Panc1 (cell line): ENCODE data around the gene CCDC18. TPM values are rescaled to one million over a fixed set of nuclear protein-coding genes. Genes with fewer than 3 reads are reported as not detected.
"Not testable (repeated sequence)": the region's sequence is repeated elsewhere in the genome, so short reads cannot be mapped to it uniquely, and the experiment has no call there.

ENCODE experiments used
- ATAC-seq: fragments of 200-7000 bp; cut with Tn5 transposase; 2 replicates; pipeline ENCODE4 v1.9.1; 2020; ENCODE audit warnings: mild to moderate bottlenecking, moderate library complexity
- BruUV-seq: library from RNA; stranded (reverse); fragments of 400-500 nt; replicated peaks from 2 replicates; lab custom pipeline; 2021; lab: Mats Ljungman, UMichigan
- CTCF ChIA-PET: fragments of 300-600 bp; sonication (Branson Sonifier 250); formaldehyde crosslinking; loops from one replicate; lab custom pipeline; 2022; ENCODE audit warnings: antibody characterized with exemption; lab: Charles Lee
- POLR2A ChIA-PET: fragments of 300-600 bp; sonication (Branson Sonifier 250); formaldehyde crosslinking; loops from one replicate; lab custom pipeline; 2022; ENCODE audit warnings: antibody characterized with exemption; lab: Charles Lee
- DNase-seq: peaks from one replicate; pipeline ENCODE4 v3.0.0-alpha.2; 2010; ENCODE audit warnings: low read depth, low spot score
- H3K27ac ChIP-seq: 2 replicates; pipeline ENCODE4 v1.5.1; 2011; ENCODE audit warnings: mild to moderate bottlenecking, low read length, inconsistent platforms
- H3K27me3 ChIP-seq: fragments of 200-500 bp; sonication (Bioruptor generic); 2 replicates; pipeline ENCODE4 v1.6.0; 2014; ENCODE audit warnings: low read length, inconsistent platforms; ENCODE audit not compliant: control insufficient read depth, insufficient read depth
- H3K36me3 ChIP-seq: fragments of 200-500 bp; sonication (Bioruptor generic); 2 replicates; pipeline ENCODE4 v1.5.1; 2014; ENCODE audit warnings: inconsistent platforms, mild to moderate bottlenecking, low read length, moderate library complexity; ENCODE audit not compliant: control insufficient read depth, insufficient read depth
- H3K4me1 ChIP-seq: 2 replicates; pipeline ENCODE4 v1.5.1; 2011; ENCODE audit warnings: inconsistent platforms, mild to moderate bottlenecking, low read length, moderate library complexity; ENCODE audit not compliant: control insufficient read depth, insufficient read depth
- H3K4me3 ChIP-seq, 2 experiments: 2 replicates each; pipeline ENCODE4 v1.5.1; 2011 to 2012; ENCODE audit warnings: low read depth in 2 of 2, low read length in 2 of 2, mild to moderate bottlenecking in 2 of 2, inconsistent platforms in 1 of 2, moderate library complexity in 1 of 2
- H3K9me3 ChIP-seq: fragments of 200-500 bp; sonication (Bioruptor generic); 2 replicates; pipeline ENCODE4 v1.5.1; 2014; ENCODE audit warnings: low read depth, mild to moderate bottlenecking, inconsistent platforms, low read length, moderate library complexity; ENCODE audit not compliant: control insufficient read depth, insufficient read depth
- POLR2AphosphoS5 ChIP-seq: IDR thresholded peaks from 2 replicates; pipeline ENCODE4 v1.6.1; 2012; ENCODE audit warnings: mild to moderate bottlenecking, low read depth, low read length, moderate library complexity
- SIN3A ChIP-seq: IDR thresholded peaks from 2 replicates; pipeline ENCODE4 v1.6.1; 2012; ENCODE audit warnings: low read depth, mild to moderate bottlenecking, low read length, moderate library complexity, borderline replicate concordance; ENCODE audit not compliant: insufficient read depth
- TCF7L2 ChIP-seq: IDR thresholded peaks from 2 replicates; pipeline ENCODE4 v1.6.1; 2011; ENCODE audit warnings: mild to moderate bottlenecking, low read depth, low read length, inconsistent platforms
- in situ Hi-C: cut with HindIII; loops from 2 replicates; pipeline ENCODE4 v1.10.0; 2016; ENCODE audit warnings: low sequenced_read_pairs, low pct_unique_long_range_greater_than_20kb
- intact Hi-C: fragments of 100-400 bp; cut with micrococcal nuclease; formaldehyde crosslinking; loops from one replicate; pipeline ENCODE4 v1.10.0; 2022; ENCODE audit not compliant: unreplicated experiment
- total RNA-seq: library from RNA; stranded (reverse); gene quantifications from one replicate; pipeline ENCODE4 v1.2.1, GENCODE V29; 2021; ENCODE audit not compliant: unreplicated experiment
- TF ChIP-seq, protein P1 (sequence below): fragments of 450-650 bp; IDR thresholded peaks from 2 replicates; pipeline ENCODE4 v1.5.1; 2017; ENCODE audit warnings: mild to moderate bottlenecking
- TF ChIP-seq, protein P2 (sequence below), 2 experiments: IDR thresholded peaks; 2 replicates each; pipeline ENCODE4 v1.6.1; 2011 to 2012; ENCODE audit warnings: low read depth in 2 of 2, control low read depth in 1 of 2, low read length in 1 of 2, mild to moderate bottlenecking in 1 of 2, moderate library complexity in 1 of 2; ENCODE audit not compliant: insufficient read depth in 1 of 2

The CCDC18 gene
- total RNA-seq, 1 experiment from 2014 or later, result 11.6 TPM

DNA sequence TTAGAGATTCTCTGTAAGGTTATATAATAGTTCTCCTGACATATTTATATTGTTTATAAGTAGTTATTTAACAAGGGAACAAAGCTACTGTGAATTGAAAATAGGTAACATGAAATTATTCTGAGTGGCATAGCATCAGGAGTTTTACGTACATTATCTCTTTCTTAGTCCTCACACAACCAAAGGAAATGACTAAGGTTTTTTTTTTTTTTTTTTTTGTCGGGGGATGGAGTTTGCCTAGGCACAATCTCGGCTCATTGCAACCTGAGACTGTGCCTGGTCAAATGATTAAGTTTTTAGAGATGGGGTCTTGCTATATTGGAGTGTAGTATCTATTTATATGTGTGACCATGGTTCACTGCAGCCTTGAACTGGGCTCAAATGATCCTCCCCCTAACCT, 25.2 kb upstream of the CCDC18 start:
- ChIA-PET POLR2A (no interaction called here), CTCF (no interaction called here)
- DNase-seq, result no peak
- H3K27ac ChIP-seq, result no peak overlapping the region
- intact Hi-C loops, result no loop called here
- no peaks in the 10 kb centered on the region for H3K27me3 ChIP-seq
- TF ChIP-seq, protein P1, sequence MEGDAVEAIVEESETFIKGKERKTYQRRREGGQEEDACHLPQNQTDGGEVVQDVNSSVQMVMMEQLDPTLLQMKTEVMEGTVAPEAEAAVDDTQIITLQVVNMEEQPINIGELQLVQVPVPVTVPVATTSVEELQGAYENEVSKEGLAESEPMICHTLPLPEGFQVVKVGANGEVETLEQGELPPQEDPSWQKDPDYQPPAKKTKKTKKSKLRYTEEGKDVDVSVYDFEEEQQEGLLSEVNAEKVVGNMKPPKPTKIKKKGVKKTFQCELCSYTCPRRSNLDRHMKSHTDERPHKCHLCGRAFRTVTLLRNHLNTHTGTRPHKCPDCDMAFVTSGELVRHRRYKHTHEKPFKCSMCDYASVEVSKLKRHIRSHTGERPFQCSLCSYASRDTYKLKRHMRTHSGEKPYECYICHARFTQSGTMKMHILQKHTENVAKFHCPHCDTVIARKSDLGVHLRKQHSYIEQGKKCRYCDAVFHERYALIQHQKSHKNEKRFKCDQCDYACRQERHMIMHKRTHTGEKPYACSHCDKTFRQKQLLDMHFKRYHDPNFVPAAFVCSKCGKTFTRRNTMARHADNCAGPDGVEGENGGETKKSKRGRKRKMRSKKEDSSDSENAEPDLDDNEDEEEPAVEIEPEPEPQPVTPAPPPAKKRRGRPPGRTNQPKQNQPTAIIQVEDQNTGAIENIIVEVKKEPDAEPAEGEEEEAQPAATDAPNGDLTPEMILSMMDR, result no peak
- TF ChIP-seq, protein P2, sequence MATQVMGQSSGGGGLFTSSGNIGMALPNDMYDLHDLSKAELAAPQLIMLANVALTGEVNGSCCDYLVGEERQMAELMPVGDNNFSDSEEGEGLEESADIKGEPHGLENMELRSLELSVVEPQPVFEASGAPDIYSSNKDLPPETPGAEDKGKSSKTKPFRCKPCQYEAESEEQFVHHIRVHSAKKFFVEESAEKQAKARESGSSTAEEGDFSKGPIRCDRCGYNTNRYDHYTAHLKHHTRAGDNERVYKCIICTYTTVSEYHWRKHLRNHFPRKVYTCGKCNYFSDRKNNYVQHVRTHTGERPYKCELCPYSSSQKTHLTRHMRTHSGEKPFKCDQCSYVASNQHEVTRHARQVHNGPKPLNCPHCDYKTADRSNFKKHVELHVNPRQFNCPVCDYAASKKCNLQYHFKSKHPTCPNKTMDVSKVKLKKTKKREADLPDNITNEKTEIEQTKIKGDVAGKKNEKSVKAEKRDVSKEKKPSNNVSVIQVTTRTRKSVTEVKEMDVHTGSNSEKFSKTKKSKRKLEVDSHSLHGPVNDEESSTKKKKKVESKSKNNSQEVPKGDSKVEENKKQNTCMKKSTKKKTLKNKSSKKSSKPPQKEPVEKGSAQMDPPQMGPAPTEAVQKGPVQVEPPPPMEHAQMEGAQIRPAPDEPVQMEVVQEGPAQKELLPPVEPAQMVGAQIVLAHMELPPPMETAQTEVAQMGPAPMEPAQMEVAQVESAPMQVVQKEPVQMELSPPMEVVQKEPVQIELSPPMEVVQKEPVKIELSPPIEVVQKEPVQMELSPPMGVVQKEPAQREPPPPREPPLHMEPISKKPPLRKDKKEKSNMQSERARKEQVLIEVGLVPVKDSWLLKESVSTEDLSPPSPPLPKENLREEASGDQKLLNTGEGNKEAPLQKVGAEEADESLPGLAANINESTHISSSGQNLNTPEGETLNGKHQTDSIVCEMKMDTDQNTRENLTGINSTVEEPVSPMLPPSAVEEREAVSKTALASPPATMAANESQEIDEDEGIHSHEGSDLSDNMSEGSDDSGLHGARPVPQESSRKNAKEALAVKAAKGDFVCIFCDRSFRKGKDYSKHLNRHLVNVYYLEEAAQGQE (IDR thresholded peaks at IDR 0.05; ENCODE audit: insufficient read depth in 1 of 2, low read depth in 2 of 2, low read length in 1 of 2), result no peak
- TF ChIP-seq SIN3A (no peak), POLR2AphosphoS5 (no peak), TCF7L2 (no peak)
- no TSS peak for BruUV-seq
- H3K4me1 ChIP-seq, result no peaks in the 10 kb centered on the region
- H3K4me3 ChIP-seq, result no peak overlapping the region
- no peak for ATAC-seq
- no peaks in the 10 kb centered on the region for H3K9me3 ChIP-seq
- in situ Hi-C loops, result no loop called here
- H3K36me3 ChIP-seq, result peaks cover 20% of the 10 kb centered on the region

DNA sequence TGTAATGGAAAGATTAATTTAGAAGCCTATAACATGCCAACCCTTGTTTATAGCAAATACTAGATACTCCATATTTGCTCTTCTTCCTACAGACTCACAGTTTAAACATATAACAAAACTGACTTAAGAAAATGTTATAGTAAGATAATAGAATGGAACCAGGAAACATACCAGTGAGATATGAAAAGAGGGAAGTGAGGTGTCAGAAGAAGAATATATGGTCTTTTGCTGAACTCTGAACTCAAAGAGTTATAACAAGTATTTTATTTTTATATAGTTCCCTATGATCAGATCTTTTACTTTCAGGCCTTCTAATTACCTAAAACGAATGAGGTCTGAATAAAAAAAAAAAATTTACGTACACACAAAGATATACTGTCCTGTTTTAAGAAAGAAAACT, 21.2 kb upstream of the CCDC18 start:
- ChIA-PET POLR2A (no interaction called here), CTCF (no interaction called here)
- in situ Hi-C loops (no loop called here), intact Hi-C loops (no loop called here)
- TF ChIP-seq, protein P2 (IDR thresholded peaks at IDR 0.05; ENCODE audit: insufficient read depth in 1 of 2, low read depth in 2 of 2, low read length in 1 of 2), result no peak
- TF ChIP-seq POLR2AphosphoS5, result no peak
- TF ChIP-seq, protein P1, result no peak
- TF ChIP-seq TCF7L2, result no peak
- no peak for TF ChIP-seq SIN3A
- Histone ChIP-seq H3K4me1 (no peaks in the 10 kb centered on the region), H3K27me3 (no peaks in the 10 kb centered on the region), H3K4me3 (no peak overlapping the region), H3K27ac (no peak overlapping the region), H3K36me3 (peaks cover 10% of the 10 kb centered on the region), H3K9me3 (no peaks in the 10 kb centered on the region)
- no peak for DNase-seq
- ATAC-seq, result no peak
- no TSS peak for BruUV-seq

DNA sequence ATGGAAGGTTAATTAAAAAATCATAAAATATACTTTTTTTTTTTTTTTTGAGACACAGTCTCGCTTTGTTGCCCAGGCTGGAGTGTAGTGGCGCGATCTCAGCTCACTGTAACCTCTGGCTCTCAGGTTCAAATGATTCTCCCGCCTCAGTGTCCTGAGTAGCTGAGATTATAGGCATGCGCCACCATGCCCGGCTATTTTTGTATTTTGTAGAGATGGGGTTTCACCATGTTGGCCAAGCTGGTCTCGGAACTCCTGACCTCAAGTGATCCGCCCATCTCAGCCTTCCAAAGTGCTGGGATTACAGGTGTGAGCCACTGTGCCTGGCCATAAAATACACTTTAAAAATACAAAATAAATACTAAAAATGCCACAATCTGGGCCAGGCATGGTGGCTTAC, 17.2 kb upstream of the CCDC18 start:
- ATAC-seq, H3K27me3 ChIP-seq, POLR2A ChIA-PET, in situ Hi-C loops, H3K9me3 ChIP-seq, H3K27ac ChIP-seq, BruUV-seq, H3K4me1 ChIP-seq, intact Hi-C loops, H3K4me3 ChIP-seq, CTCF ChIA-PET, H3K36me3 ChIP-seq, DNase-seq: not testable (repeated sequence)
